Stimulated activated CD4-positive, alpha-beta T cell treated with anti-CD3 and anti-CD28 coated beads, TNF-alpha, amount 100 ng/mL, for 48 hours (primary cell): Measurements from ENCODE around the gene MYH2.

Source experiments
- DNase-seq, 3 donors: peaks; one replicate each; pipeline ENCODE4 v3.0.0-alpha.2; 2020; ENCODE audit warnings: low read depth in 3 of 3

Gene MYH2

GRCh38 chr17:10516638-10517037 lies 32.8 kb downstream of the MYH2 start:
- no peak for DNase-seq

DNA sequence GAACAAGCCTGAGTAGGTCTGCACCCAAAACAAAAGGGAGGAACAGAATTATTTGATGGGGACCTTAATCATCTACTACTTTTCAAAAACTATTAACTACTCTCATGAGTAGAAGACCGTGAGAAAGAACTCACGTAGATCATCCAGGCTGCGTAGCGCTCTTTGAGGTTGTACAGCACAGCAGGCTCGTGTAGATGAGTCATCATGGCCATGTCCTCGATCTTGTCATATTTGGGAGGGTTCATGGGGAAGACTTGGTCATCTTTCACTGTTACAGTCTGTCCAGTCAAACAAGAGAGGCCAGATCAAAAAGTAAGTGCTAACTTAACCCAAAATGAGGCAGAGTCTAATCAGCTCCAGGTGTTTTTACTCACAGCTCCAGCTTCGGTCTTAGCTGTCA lies 33.4 kb downstream of the MYH2 start:
- no peak for DNase-seq

DNA sequence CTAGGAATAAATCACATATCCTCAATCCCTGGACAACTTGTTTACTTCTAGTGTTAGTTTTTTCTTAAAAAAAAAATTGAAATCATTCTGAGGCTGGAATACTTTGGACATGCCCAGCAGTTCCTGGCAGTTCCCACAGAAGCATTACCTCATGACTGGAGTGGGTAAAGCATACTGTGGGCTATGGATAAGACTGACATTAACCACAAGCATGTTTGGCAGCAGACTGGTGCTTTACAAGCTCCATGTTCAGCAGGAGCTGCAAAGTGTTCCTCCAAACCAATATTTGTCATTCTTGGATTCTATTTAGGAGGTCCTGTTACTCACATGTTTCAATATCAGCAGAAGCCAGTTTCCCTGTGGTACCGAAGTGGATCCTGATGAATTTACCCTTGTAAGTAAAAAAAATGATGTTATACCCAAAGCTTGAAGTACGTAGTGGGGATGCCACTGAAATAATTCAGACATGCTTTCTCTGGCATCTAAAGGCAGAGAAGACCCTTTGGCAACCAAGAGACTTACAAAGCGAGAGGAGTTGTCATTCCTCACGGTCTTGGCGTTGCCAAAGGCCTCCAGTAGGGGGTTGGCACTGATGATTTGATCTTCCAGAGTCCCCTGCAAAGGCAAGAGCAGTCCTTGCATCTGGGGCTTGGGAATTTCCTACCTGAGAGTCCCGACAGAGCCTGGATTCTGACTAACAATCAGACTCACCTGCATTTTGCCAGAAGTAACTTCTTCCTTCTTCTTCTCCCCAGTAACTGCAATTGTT lies 36.0 kb downstream of the MYH2 start:
- no peak for DNase-seq

DNA sequence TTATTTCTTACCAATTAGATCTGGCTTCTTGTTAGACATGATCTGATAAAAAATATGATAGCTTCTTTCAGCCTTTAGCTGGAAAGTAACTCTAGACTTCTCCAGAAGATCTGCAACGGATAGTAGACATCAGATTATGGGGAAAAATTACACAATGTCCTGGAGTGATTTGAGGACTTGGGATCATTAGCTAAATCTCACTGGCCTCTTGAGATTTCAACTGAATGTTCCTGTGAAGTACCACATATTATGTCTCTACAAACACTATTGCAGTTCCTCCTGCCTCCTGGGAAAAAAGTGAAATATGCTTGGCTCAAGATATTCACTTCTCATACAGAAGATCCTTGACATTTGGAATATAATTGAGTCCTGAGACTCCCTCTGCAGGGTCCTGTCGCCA lies 36.6 kb downstream of the MYH2 start:
- DNase-seq: no peak

GRCh38 chr17:10499950-10500349 lies 49.5 kb downstream of the MYH2 start:
- DNase-seq: no peak

DNA sequence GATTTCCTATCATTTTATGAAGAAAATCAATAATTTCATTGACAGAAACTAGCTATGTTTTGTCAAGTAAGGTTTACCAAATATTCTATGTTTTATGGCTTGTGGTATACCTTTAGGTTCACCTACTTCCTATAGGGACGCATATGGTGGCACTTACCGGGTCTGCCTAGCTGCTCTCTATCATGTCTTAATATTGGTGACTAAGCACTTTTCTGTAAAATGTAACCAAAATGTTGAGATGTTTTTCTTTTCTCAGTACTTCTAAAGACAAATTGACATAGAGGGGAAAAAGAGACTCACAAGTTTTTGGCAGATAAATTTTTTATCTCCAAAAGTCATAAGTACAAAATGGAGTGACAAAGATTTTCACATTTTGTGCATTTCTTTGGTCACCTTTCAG lies 57.5 kb downstream of the MYH2 start:
- no peak for DNase-seq

DNA sequence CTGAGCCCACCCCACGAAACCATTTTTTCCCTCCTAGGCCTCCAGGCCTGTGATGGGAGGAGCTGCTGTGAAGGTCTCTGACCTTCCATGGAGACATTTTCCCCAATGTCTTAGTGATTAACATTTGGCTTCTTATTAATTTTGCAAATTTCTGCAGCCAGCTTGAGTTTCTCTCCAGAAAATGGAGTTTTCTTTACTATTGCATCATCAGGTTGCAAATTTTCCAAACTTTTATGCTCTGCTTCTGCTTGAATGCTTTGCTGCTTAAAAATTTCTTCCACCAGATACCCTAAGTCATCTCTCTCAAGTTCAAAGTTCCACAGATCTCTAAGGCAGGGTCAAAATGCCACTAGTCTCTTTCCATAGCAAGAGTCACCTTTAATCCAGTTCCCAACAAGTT lies 67.2 kb downstream of the MYH2 start:
- no peak for DNase-seq

DNA sequence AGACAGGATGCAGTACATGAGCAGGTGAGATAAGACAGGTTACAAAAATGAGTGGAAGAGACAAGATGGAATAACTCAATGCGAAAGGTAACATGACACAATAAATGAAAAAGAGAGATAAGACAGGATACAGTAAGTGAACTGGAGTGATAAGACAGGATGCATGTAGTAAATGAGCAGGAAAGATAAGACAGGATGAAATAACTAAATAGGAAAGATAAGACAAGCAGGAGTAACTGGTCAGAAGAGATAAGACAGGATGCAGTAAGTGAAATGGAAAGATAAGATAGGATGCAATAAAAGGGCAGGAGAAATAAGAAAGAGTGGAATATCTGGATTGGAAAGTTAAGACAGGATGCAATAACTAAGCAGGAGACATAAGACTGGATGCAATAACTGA lies 71.8 kb downstream of the MYH2 start:
- DNase-seq: no peak

DNA sequence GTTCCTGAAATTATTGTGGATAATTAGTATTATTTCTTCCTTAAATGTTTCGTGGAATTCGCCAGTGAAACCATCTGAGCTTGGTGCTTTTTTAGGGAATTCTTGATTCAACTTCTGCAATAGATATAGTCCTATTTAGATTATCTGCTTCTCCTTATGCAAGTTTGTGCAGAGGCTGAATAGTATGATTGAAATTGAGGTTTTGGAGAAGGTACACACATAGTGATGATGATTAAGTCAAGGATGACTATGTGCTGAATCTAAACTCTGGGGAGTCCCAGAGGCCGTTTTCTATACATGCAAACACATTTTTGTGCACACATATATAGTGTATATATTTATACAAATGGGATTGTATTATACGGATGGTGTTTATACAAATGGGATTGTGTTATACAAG lies 74.9 kb downstream of the MYH2 start:
- no peak for DNase-seq

DNA sequence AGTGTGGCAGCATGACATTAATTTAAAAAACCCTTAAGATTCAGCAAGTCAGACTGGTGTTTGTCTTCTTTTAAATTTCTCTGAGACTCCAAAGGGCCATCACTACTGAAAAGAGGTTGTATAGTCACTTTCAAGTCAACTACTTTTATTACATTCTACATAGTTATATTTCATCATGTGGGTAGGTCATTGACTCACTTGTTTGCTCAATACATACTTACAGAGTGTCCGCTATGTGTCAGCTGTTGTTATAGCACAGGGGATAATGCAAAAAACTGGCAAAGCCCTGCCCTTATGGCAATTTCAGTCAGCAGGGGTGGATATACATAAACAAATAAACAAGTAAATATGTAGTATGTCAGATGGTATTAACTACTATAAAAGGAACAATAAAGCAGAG lies 77.6 kb downstream of the MYH2 start:
- DNase-seq: no peak
